Brain microvascular endothelial cell (primary cell): ENCODE data around the gene AMACR.

ENCODE experiments used
- DNase-seq: peaks from one replicate; pipeline ENCODE4 v3.0.0-alpha.2; 2020
- H3K27ac ChIP-seq: fragments of 250-450 bp; sonication (Bioruptor Pico); 2 replicates; pipeline ENCODE4 v1.5.1; 2020; ENCODE audit warnings: mild to moderate bottlenecking, moderate library complexity
- H3K27me3 ChIP-seq: fragments of 250-450 bp; sonication (Bioruptor Pico); replicated peaks from 2 replicates; pipeline ENCODE4 v1.5.1; 2020; ENCODE audit warnings: mild to moderate bottlenecking
- H3K36me3 ChIP-seq: fragments of 250-450 bp; sonication (Bioruptor Pico); replicated peaks from 2 replicates; pipeline ENCODE4 v1.5.1; 2020; ENCODE audit warnings: mild to moderate bottlenecking
- H3K4me3 ChIP-seq: 2 replicates; pipeline ENCODE4 v1.5.1; 2011; ENCODE audit warnings: low read depth, mild to moderate bottlenecking, control low read depth, low read length, moderate library complexity
- in situ Hi-C: cut with HindIII; loops from 2 replicates; pipeline ENCODE4 v1.10.0; 2017; ENCODE audit warnings: low sequenced_read_pairs, low pct_ligation_motif_present
- TF ChIP-seq, protein P1 (sequence below): IDR thresholded peaks from 2 replicates; pipeline ENCODE4 v1.5.1; 2011; ENCODE audit warnings: low read depth, mild to moderate bottlenecking, moderate library complexity, low read length, control low read depth, inconsistent platforms; ENCODE audit errors: missing control alignments

AMACR gene

DNA sequence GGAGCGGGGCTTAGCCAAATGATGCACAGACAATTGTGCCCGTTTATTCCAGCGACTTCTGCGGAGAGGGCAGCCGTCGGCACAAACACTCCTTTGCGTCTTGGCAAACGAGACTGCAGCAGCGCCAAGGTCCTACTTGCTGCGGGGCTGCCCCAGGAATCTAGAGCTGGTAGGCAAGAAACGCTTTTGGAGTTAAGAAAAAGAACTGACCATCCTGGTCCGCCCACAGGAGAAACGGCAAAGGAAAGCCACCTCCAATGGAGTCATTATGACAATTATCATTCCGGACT lies 69.4 kb downstream of the AMACR start:
- H3K27me3 ChIP-seq, result peaks cover 17% of the 10 kb centered on the region
- no peak for DNase-seq
- in situ Hi-C loops, result no loop called here
- H3K4me3 ChIP-seq, result no peak overlapping the region
- TF ChIP-seq, protein P1, sequence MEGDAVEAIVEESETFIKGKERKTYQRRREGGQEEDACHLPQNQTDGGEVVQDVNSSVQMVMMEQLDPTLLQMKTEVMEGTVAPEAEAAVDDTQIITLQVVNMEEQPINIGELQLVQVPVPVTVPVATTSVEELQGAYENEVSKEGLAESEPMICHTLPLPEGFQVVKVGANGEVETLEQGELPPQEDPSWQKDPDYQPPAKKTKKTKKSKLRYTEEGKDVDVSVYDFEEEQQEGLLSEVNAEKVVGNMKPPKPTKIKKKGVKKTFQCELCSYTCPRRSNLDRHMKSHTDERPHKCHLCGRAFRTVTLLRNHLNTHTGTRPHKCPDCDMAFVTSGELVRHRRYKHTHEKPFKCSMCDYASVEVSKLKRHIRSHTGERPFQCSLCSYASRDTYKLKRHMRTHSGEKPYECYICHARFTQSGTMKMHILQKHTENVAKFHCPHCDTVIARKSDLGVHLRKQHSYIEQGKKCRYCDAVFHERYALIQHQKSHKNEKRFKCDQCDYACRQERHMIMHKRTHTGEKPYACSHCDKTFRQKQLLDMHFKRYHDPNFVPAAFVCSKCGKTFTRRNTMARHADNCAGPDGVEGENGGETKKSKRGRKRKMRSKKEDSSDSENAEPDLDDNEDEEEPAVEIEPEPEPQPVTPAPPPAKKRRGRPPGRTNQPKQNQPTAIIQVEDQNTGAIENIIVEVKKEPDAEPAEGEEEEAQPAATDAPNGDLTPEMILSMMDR, result no peak
- no peak overlapping the region for H3K27ac ChIP-seq
- H3K36me3 ChIP-seq, result no peaks in the 10 kb centered on the region

DNA sequence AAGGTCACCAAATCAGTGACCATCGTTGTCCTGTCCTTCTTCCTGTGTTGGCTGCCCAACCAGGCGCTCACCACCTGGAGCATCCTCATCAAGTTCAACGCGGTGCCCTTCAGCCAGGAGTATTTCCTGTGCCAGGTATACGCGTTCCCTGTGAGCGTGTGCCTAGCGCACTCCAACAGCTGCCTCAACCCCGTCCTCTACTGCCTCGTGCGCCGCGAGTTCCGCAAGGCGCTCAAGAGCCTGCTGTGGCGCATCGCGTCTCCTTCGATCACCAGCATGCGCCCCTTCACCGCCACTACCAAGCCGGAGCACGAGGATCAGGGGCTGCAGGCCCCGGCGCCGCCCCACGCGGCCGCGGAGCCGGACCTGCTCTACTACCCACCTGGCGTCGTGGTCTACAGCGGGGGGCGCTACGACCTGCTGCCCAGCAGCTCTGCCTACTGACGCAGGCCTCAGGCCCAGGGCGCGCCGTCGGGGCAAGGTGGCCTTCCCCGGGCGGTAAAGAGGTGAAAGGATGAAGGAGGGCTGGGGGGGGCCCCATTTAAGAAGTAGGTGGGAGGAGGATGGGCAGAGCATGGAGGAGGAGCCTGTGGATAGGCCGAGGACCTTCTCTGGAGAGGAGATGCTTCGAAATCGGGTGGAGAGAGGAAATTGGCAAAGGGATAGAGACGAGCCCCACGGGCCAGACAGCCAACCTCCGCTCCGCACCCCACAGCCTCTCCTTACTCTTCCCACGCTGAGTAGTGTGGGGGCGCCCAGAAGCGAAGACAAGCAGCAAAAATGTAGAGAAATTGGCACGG lies 69.9 kb downstream of the AMACR start:
- H3K4me3 ChIP-seq, result no peak overlapping the region
- no peaks in the 10 kb centered on the region for H3K36me3 ChIP-seq
- in situ Hi-C loops, result no loop called here
- peaks cover 17% of the 10 kb centered on the region for H3K27me3 ChIP-seq
- no peak for DNase-seq
- no peak overlapping the region for H3K27ac ChIP-seq
- TF ChIP-seq, protein P1, result no peak

DNA sequence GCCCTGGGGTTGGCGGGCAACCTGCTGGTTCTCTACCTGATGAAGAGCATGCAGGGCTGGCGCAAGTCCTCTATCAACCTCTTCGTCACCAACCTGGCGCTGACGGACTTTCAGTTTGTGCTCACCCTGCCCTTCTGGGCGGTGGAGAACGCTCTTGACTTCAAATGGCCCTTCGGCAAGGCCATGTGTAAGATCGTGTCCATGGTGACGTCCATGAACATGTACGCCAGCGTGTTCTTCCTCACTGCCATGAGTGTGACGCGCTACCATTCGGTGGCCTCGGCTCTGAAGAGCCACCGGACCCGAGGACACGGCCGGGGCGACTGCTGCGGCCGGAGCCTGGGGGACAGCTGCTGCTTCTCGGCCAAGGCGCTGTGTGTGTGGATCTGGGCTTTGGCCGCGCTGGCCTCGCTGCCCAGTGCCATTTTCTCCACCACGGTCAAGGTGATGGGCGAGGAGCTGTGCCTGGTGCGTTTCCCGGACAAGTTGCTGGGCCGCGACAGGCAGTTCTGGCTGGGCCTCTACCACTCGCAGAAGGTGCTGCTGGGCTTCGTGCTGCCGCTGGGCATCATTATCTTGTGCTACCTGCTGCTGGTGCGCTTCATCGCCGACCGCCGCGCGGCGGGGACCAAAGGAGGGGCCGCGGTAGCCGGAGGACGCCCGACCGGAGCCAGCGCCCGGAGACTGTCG lies 70.7 kb downstream of the AMACR start:
- H3K27ac ChIP-seq, result no peak overlapping the region
- H3K27me3 ChIP-seq, result peaks cover 17% of the 10 kb centered on the region
- no peak for DNase-seq
- H3K36me3 ChIP-seq, result no peaks in the 10 kb centered on the region
- H3K4me3 ChIP-seq, result peak overlapping the region; percentile 63
- TF ChIP-seq, protein P1, result no peak
- in situ Hi-C loops, result no loop called here

DNA sequence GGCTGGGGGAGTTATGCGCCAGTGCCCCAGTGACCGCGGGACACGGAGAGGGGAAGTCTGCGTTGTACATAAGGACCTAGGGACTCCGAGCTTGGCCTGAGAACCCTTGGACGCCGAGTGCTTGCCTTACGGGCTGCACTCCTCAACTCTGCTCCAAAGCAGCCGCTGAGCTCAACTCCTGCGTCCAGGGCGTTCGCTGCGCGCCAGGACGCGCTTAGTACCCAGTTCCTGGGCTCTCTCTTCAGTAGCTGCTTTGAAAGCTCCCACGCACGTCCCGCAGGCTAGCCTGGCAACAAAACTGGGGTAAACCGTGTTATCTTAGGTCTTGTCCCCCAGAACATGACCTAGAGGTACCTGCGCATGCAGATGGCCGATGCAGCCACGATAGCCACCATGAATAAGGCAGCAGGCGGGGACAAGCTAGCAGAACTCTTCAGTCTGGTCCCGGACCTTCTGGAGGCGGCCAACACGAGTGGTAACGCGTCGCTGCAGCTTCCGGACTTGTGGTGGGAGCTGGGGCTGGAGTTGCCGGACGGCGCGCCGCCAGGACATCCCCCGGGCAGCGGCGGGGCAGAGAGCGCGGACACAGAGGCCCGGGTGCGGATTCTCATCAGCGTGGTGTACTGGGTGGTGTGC lies 71.4 kb downstream of the AMACR start, which contains the start of gene RXFP3:
Gene RXFP3 (plus strand): TSS at position 6 of the 636 bp plus-strand sequence. CDS start 355 bp downstream, at position 361.
- Histone ChIP-seq H3K27me3 (peaks cover 17% of the 10 kb centered on the region), H3K4me3 (peak within 1 kb of the TSS; percentile 63), H3K36me3 (no peaks in the 10 kb centered on the region), H3K27ac (no peak within 1 kb of the TSS)
- peak; percentile 27 for DNase-seq
- in situ Hi-C loops, result no loop called here
- TF ChIP-seq, protein P1, result no peak
